ENCODE measurements around the gene GRHPR. TPM values are rescaled to one million over a fixed set of nuclear protein-coding genes. Genes with fewer than 3 reads are reported as not detected.

Gene GRHPR
- total RNA-seq, 4 donors from 2014 or later, result 79.5 to 157 (median 126) TPM

DNA sequence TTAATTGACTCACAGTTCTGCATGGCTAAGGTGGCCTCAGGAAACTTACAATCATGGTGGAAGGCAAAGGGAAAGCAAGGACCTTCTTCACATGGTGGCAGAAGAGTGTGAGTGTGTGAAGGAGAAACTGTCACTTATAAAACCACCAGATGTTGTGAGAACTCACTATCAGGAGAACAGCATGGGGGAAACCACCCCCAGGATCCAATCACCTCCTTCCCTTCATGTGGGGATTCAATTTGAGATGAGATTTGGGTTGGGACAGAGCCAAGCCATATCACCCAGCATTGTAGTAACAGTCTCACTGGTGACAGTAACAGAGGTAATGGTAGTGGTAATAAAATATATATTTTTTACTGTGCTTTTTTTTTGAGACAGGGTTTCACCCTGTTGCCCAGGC lies 24.6 kb downstream of the GRHPR start:
- TF ChIP-seq, protein P1, sequence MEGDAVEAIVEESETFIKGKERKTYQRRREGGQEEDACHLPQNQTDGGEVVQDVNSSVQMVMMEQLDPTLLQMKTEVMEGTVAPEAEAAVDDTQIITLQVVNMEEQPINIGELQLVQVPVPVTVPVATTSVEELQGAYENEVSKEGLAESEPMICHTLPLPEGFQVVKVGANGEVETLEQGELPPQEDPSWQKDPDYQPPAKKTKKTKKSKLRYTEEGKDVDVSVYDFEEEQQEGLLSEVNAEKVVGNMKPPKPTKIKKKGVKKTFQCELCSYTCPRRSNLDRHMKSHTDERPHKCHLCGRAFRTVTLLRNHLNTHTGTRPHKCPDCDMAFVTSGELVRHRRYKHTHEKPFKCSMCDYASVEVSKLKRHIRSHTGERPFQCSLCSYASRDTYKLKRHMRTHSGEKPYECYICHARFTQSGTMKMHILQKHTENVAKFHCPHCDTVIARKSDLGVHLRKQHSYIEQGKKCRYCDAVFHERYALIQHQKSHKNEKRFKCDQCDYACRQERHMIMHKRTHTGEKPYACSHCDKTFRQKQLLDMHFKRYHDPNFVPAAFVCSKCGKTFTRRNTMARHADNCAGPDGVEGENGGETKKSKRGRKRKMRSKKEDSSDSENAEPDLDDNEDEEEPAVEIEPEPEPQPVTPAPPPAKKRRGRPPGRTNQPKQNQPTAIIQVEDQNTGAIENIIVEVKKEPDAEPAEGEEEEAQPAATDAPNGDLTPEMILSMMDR (IDR thresholded peaks at IDR 0.05), result no peak
- TF ChIP-seq POLR2A (IDR thresholded peaks at IDR 0.05), result no peak
- H3K36me3 ChIP-seq, result peaks cover 3 to 6% of the 10 kb centered on the region in 2 donors
- intact Hi-C loops (cut with DNase I), result no loop called here
- H3K9me3 ChIP-seq, result no peaks in the 10 kb centered on the region
- peaks cover 2 to 6% of the 10 kb centered on the region in 2 donors for H3K4me1 ChIP-seq
- H3K4me3 ChIP-seq (replicated peaks in 1 of 3), result no peak overlapping the region
- no peak overlapping the region for H3K27ac ChIP-seq
- no peak for DNase-seq
- H3K27me3 ChIP-seq, result no peaks in the 10 kb centered on the region

GRCh38 chr9:37449862-37450632 lies 27.6 kb downstream of the GRHPR start:
- intact Hi-C loops (cut with DNase I), result no loop called here
- Histone ChIP-seq H3K9me3 (no peaks in the 10 kb centered on the region), H3K4me3 (replicated peaks in 1 of 3) (no peak overlapping the region), H3K27ac (no peak overlapping the region), H3K27me3 (no peaks in the 10 kb centered on the region), H3K36me3 (no peaks in the 10 kb centered on the region), H3K4me1 (peaks cover 22 to 28% of the 10 kb centered on the region in 2 donors)
- WGBS, 2 donors, result 87 to 89% methylated on average over 12 of the region's 12 CpGs
- TF ChIP-seq, protein P1 (IDR thresholded peaks at IDR 0.05), result no peak
- no peak for TF ChIP-seq POLR2A (IDR thresholded peaks at IDR 0.05)
- DNase-seq, result no peak

GRCh38 chr9:37451628-37452027 lies 29.1 kb downstream of the GRHPR start:
- H3K9me3 ChIP-seq, result no peaks in the 10 kb centered on the region
- DNase-seq, result no peak
- no peaks in the 10 kb centered on the region for H3K27me3 ChIP-seq
- TF ChIP-seq, protein P1 (IDR thresholded peaks at IDR 0.05), result no peak
- no peak for TF ChIP-seq POLR2A (IDR thresholded peaks at IDR 0.05)
- no peak overlapping the region for H3K4me3 ChIP-seq (replicated peaks in 1 of 3)
- WGBS, 2 donors, result 87 to 90% methylated on average over 3 of the region's 3 CpGs
- no peak overlapping the region for H3K27ac ChIP-seq
- H3K36me3 ChIP-seq, result no peaks in the 10 kb centered on the region
- intact Hi-C loops (cut with DNase I), result no loop called here
- H3K4me1 ChIP-seq, result peaks cover 33 to 35% of the 10 kb centered on the region in 2 donors

- Histone ChIP-seq H3K4me3 (replicated peaks in 1 of 3) (no peak overlapping the region), H3K9me3 (no peaks in the 10 kb centered on the region), H3K27ac (no peak overlapping the region), H3K36me3 (peaks cover 0 to 4% of the 10 kb centered on the region in 2 donors), H3K27me3 (no peaks in the 10 kb centered on the region), H3K4me1 (peaks cover 39 to 45% of the 10 kb centered on the region in 2 donors)
- no peak for DNase-seq
- TF ChIP-seq, protein P1 (IDR thresholded peaks at IDR 0.05), result no peak
- TF ChIP-seq POLR2A (IDR thresholded peaks at IDR 0.05), result no peak
- intact Hi-C loops (cut with DNase I), result no loop called here
- WGBS, 2 donors, result 24 to 45% methylated on average over 1 of the region's 1 CpG
Observed at GRCh38 chr9:37452611-37453010, 30.1 kb downstream of the GRHPR start.

- intact Hi-C loops (cut with DNase I), result no loop called here
- Histone ChIP-seq H3K4me1 (peaks cover 39 to 45% of the 10 kb centered on the region in 2 donors), H3K9me3 (no peaks in the 10 kb centered on the region), H3K27ac (peak overlapping the region in 1 of 3 donors; percentile 31), H3K27me3 (no peaks in the 10 kb centered on the region), H3K4me3 (replicated peaks in 1 of 3) (no peak overlapping the region), H3K36me3 (peaks cover 0 to 4% of the 10 kb centered on the region in 2 donors)
- DNase-seq, result no peak
- WGBS, 2 donors, result 47 to 69% methylated on average over 1 of the region's 1 CpG
- TF ChIP-seq POLR2A (IDR thresholded peaks at IDR 0.05), result no peak
- TF ChIP-seq, protein P1 (IDR thresholded peaks at IDR 0.05), result no peak
Observed at GRCh38 chr9:37453827-37454226, 31.3 kb downstream of the GRHPR start.
